ENCODE results near the gene PARP3. TPM values are rescaled to one million over a fixed set of nuclear protein-coding genes. Genes with fewer than 3 reads are reported as not detected.

Gene PARP3
- total and polyA plus RNA-seq, 10 of the 15 experiments (the other 5 are each of a cell fraction or from before 2014, with no cell fraction given): 2.1 to 31.2 (median 19.5) TPM

GRCh38 chr3:51943451-51944391 is 1.6 kb downstream of the PARP3 start:
- BruUV-seq (replicated peaks): no TSS peak
- ChIA-PET POLR2A (interaction anchor here (2.7 to 3.0 kb wide), 3 partner anchors 30 to 51 kb away, joined by 10 to 24 read pairs (median 14); partner anchors contain the start of genes ABHD14A, ABHD14B, ACY1 and RPL29), RAD21 (ENCODE audit: unreplicated experiment) (interaction anchor here (0.6 to 4.2 kb wide), 10 partner anchors 25 to 211 kb away, joined by 3 to 34 read pairs (median 6); partner anchors contain the start of genes ABHD14B, ACY1, DUSP7 and POC1A), SMC1A (ENCODE audit: uncharacterized antibody, unreplicated experiment) (interaction anchor here (1.2 to 2.6 kb wide), 5 partner anchors 30 to 178 kb away, joined by 5 to 33 read pairs (median 8); partner anchors contain the start of genes ABHD14A, ABHD14B and ACY1), CTCF (interaction anchor here (0.7 to 4.8 kb wide), 14 partner anchors 8 to 201 kb away, joined by 3 to 79 read pairs (median 6); partner anchors contain the start of genes ABHD14A, ABHD14B, ACY1 and RPL29)
- ATAC-seq (no peak), DNase-seq (ENCODE audit: low read depth, low spot score) (no peak), FAIRE-seq (no peak)
- 94% methylated on average over 21 of the region's 21 CpGs for WGBS (ENCODE audit: insufficient coverage, insufficient replicate concordance, low lambda C conversion rate, missing lambda C conversion rate)
- in situ Hi-C loops (cut with MboI): no loop called here
- Histone ChIP-seq H3K79me2 (ENCODE audit: control insufficient read depth, insufficient read depth, low read length) (peaks cover 32% of the 10 kb centered on the region), H3K4me2 (ENCODE audit: control insufficient read depth, insufficient read depth) (peak overlapping the region; percentile 100), H2AFZ (ENCODE audit: control insufficient read depth, low read depth, low read length) (no peak overlapping the region), H3K9me3 (replicated peaks; ENCODE audit: control insufficient read depth, insufficient read depth, low read length) (no peaks in the 10 kb centered on the region), H3K4me3 (peak overlapping the region; percentile 79), H3K9ac (ENCODE audit: control insufficient read depth, insufficient read depth, low read length) (peak overlapping the region; percentile 100; the same call in 1 of the 2 replicates), H3K27ac (ENCODE audit: control insufficient read depth, insufficient read depth) (peak overlapping the region; percentile 98; the same call in 1 of the 2 replicates), H3K4me1 (ENCODE audit: control insufficient read depth, insufficient read depth, low read length) (peaks cover 11% of the 10 kb centered on the region), H3K36me3 (ENCODE audit: control insufficient read depth in 2 of 2, insufficient read depth in 2 of 2, low read length in 1 of 2) (peaks cover 0 to 4% of the 10 kb centered on the region in 2 experiments; a peak in 2 of 4 replicates), H4K20me1 (ENCODE audit: control insufficient read depth, insufficient read depth) (no peaks in the 10 kb centered on the region), H3K27me3 (replicated peaks in 1 of 2; ENCODE audit: control insufficient read depth in 2 of 2, insufficient read depth in 2 of 2, low read length in 1 of 2) (no peaks in the 10 kb centered on the region)
- intact Hi-C loops (cut with micrococcal nuclease; ENCODE audit: unreplicated experiment): loop anchor here (2.0 kb wide), 1 partner anchor 53 kb away; no protein-coding TSS in a partner anchor
- TF ChIP-seq, protein P1, sequence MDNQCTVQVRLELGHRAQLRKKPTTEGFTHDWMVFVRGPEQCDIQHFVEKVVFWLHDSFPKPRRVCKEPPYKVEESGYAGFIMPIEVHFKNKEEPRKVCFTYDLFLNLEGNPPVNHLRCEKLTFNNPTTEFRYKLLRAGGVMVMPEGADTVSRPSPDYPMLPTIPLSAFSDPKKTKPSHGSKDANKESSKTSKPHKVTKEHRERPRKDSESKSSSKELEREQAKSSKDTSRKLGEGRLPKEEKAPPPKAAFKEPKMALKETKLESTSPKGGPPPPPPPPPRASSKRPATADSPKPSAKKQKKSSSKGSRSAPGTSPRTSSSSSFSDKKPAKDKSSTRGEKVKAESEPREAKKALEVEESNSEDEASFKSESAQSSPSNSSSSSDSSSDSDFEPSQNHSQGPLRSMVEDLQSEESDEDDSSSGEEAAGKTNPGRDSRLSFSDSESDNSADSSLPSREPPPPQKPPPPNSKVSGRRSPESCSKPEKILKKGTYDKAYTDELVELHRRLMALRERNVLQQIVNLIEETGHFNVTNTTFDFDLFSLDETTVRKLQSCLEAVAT (IDR thresholded peaks at IDR 0.05): no peak
- TF ChIP-seq POU2F2 (IDR thresholded peaks at IDR 0.05; ENCODE audit: borderline replicate concordance, low read depth, low read length) (no peak), ZBED1 (IDR thresholded peaks at IDR 0.05; ENCODE audit: borderline replicate concordance) (no peak), GATAD2B (conservative IDR thresholded peaks at IDR 0.05; ENCODE audit: low read depth) (no peak), NFXL1 (IDR thresholded peaks at IDR 0.05; ENCODE audit: borderline replicate concordance) (no peak), ZNF274 (IDR thresholded peaks at IDR 0.05; ENCODE audit: insufficient read depth, insufficient read length) (no peak), ASH2L (IDR thresholded peaks at IDR 0.05; ENCODE audit: borderline replicate concordance, low read depth) (no peak), YBX1 (IDR thresholded peaks at IDR 0.05) (no peak), MTA2 (IDR thresholded peaks at IDR 0.05; ENCODE audit: low read depth) (no peak), JUND (IDR thresholded peaks at IDR 0.05; ENCODE audit: low read depth, low read length) (no peak), RCOR1 (conservative IDR thresholded peaks at IDR 0.05; ENCODE audit: low read depth, low read length) (no peak), RUNX3 (IDR thresholded peaks at IDR 0.05; ENCODE audit: low read length) (no peak), SREBF1 (IDR thresholded peaks at IDR 0.05; ENCODE audit: low read length) (no peak), SKIL (IDR thresholded peaks at IDR 0.05; ENCODE audit: low read depth, poor library complexity, severe bottlenecking) (no peak), ZNF207 (IDR thresholded peaks at IDR 0.05; ENCODE audit: borderline replicate concordance) (no peak), STAT1 (conservative IDR thresholded peaks at IDR 0.05) (no peak), SMAD5 (IDR thresholded peaks at IDR 0.05; ENCODE audit: low read depth) (no peak)

Data from GM12878 (cell line).